ENCODE data around the gene EPS8. TPM values are rescaled to one million over a fixed set of nuclear protein-coding genes. Genes with fewer than 3 reads are reported as not detected.

EPS8 gene
- total RNA-seq, 1 experiment from 2014 or later: 27.1 TPM

Other genes with a start within 250 kb of the EPS8 start
- 171 and 173 TPM in 2 replicates for gene STRAP, start 93.0 kb upstream of the EPS8 start, total RNA-seq (2014; rRNA removed; shearing (Covaris generic))
- 46.1 and 47.0 TPM in 2 replicates for gene DERA, start 121.9 kb upstream of the EPS8 start, total RNA-seq (2014; rRNA removed; shearing (Covaris generic))

Measured in SJCRH30 (cell line).